H9 (cell line): ENCODE data around the gene HP1BP3. TPM values are rescaled to one million over a fixed set of nuclear protein-coding genes. Genes with fewer than 3 reads are reported as not detected.

Experiments used
- DNase-seq: peaks from one replicate; pipeline ENCODE4 v3.0.0-alpha.2; 2017
- H2AFZ ChIP-seq: one replicate; pipeline ENCODE4 v1.6.1; 2013; ENCODE audit warnings: mild to moderate bottlenecking, low read length, control low read depth, moderate library complexity
- H2AK5ac ChIP-seq: 2 replicates; pipeline ENCODE4 v1.6.1; 2013; ENCODE audit warnings: low read length, control low read depth, mixed read lengths; ENCODE audit not compliant: insufficient read length
- H2BK120ac ChIP-seq: one replicate; pipeline ENCODE4 v1.6.1; 2013; ENCODE audit warnings: low read depth, mild to moderate bottlenecking, low read length, control low read depth, inconsistent platforms; ENCODE audit not compliant: poor library complexity, severe bottlenecking
- H2BK12ac ChIP-seq: 2 replicates; pipeline ENCODE4 v1.6.1; 2013; ENCODE audit warnings: low read length, control low read depth, mixed read lengths, low read depth; ENCODE audit not compliant: insufficient read length
- H2BK15ac ChIP-seq: 2 replicates; pipeline ENCODE4 v1.6.1; 2013; ENCODE audit warnings: low read depth, low read length, control low read depth
- H2BK20ac ChIP-seq: one replicate; pipeline ENCODE4 v1.6.1; 2013; ENCODE audit warnings: low read depth, mild to moderate bottlenecking, low read length, control low read depth, inconsistent platforms; ENCODE audit not compliant: poor library complexity, severe bottlenecking
- H2BK5ac ChIP-seq: 2 replicates; pipeline ENCODE4 v1.6.1; 2013; ENCODE audit warnings: low read length, control low read depth, mixed read lengths; ENCODE audit not compliant: insufficient read length
- H3K14ac ChIP-seq: 2 replicates; pipeline ENCODE4 v1.6.1; 2013; ENCODE audit warnings: low read length, control low read depth; ENCODE audit not compliant: insufficient read depth
- H3K18ac ChIP-seq: 2 replicates; pipeline ENCODE4 v1.6.1; 2013; ENCODE audit warnings: low read depth, mild to moderate bottlenecking, mixed read lengths, low read length, control low read depth; ENCODE audit not compliant: insufficient read length
- H3K23ac ChIP-seq: 2 replicates; pipeline ENCODE4 v1.6.1; 2013; ENCODE audit warnings: low read length, control low read depth, mixed read lengths, low read depth; ENCODE audit not compliant: insufficient read length
- H3K23me2 ChIP-seq: 2 replicates; pipeline ENCODE4 v1.6.1; 2013; ENCODE audit warnings: low read depth, mild to moderate bottlenecking, mixed read lengths, low read length, control low read depth; ENCODE audit not compliant: insufficient read length, poor library complexity, severe bottlenecking
- H3K27ac ChIP-seq: 2 replicates; pipeline ENCODE4 v1.5.1; 2013; ENCODE audit warnings: low read length, control low read depth, mixed read lengths, low read depth; ENCODE audit not compliant: insufficient read length
- H3K27me3 ChIP-seq: 2 replicates; pipeline ENCODE4 v1.6.1; 2013; ENCODE audit warnings: low read length, control low read depth, inconsistent platforms; ENCODE audit not compliant: insufficient read depth
- H3K4ac ChIP-seq: 2 replicates; pipeline ENCODE4 v1.6.1; 2013; ENCODE audit warnings: low read depth, mild to moderate bottlenecking, control low read depth, inconsistent platforms, low read length, moderate library complexity
- H3K4me1 ChIP-seq: 2 replicates; pipeline ENCODE4 v1.6.1; 2013; ENCODE audit warnings: low read length, control low read depth, inconsistent platforms; ENCODE audit not compliant: insufficient read depth
- H3K4me2 ChIP-seq: 2 replicates; pipeline ENCODE4 v1.6.1; 2013; ENCODE audit warnings: low read length, control low read depth, mixed read lengths; ENCODE audit not compliant: insufficient read length, insufficient read depth
- H3K56ac ChIP-seq: 2 replicates; pipeline ENCODE4 v1.6.1; 2013; ENCODE audit warnings: low read depth, mild to moderate bottlenecking, mixed read lengths, low read length, control low read depth; ENCODE audit not compliant: insufficient read length
- H3K79me1 ChIP-seq: 2 replicates; pipeline ENCODE4 v1.6.1; 2013; ENCODE audit warnings: low read depth, mild to moderate bottlenecking, moderate library complexity, low read length, control low read depth, inconsistent platforms; ENCODE audit not compliant: insufficient read depth, poor library complexity, severe bottlenecking
- H3K79me2 ChIP-seq: 2 replicates; pipeline ENCODE4 v1.6.1; 2013; ENCODE audit warnings: low read length, control low read depth, inconsistent platforms; ENCODE audit not compliant: insufficient read depth
- H3K9ac ChIP-seq: 2 replicates; pipeline ENCODE4 v1.6.1; 2013; ENCODE audit warnings: low read length, control low read depth, mixed read lengths; ENCODE audit not compliant: insufficient read length; ENCODE audit errors: extremely low read depth
- H3K9me3 ChIP-seq: one replicate; pipeline ENCODE4 v1.6.1; 2013; ENCODE audit warnings: low read depth, low read length, inconsistent platforms; ENCODE audit not compliant: control insufficient read depth
- H3T11ph ChIP-seq: one replicate; pipeline ENCODE4 v1.6.1; 2013; ENCODE audit warnings: mild to moderate bottlenecking, low read length, control low read depth, inconsistent platforms
- H4K20me1 ChIP-seq: one replicate; pipeline ENCODE4 v1.6.1; 2013; ENCODE audit not compliant: control insufficient read depth, insufficient read length, insufficient read depth
- H4K5ac ChIP-seq: 2 replicates; pipeline ENCODE4 v1.6.1; 2013; ENCODE audit warnings: low read depth, mild to moderate bottlenecking, mixed read lengths, low read length, control low read depth; ENCODE audit not compliant: insufficient read length
- H4K8ac ChIP-seq: replicated peaks from 2 replicates; pipeline ENCODE4 v1.6.1; 2013; ENCODE audit warnings: low read length, control low read depth, mixed read lengths, low read depth; ENCODE audit not compliant: insufficient read length
- H4K91ac ChIP-seq: 2 replicates; pipeline ENCODE4 v1.6.1; 2013; ENCODE audit warnings: low read depth, mild to moderate bottlenecking, moderate library complexity, mixed read lengths, low read length, control low read depth; ENCODE audit not compliant: insufficient read length
- H3K27ac Mint-ChIP-seq, 3 experiments: 2 replicates in 2 of 3; 3 replicates in 1 of 3; pipeline ENCODE4 v1.8.0; 2020 to 2021; ENCODE audit warnings: mixed read lengths in 3 of 3, mild to moderate bottlenecking in 1 of 3, moderate library complexity in 1 of 3
- H3K27me3 Mint-ChIP-seq: 2 replicates; pipeline ENCODE4 v1.8.0; 2021; ENCODE audit warnings: low read depth, mild to moderate bottlenecking, moderate library complexity, mixed read lengths
- H3K36me3 Mint-ChIP-seq, 3 experiments: 2 replicates in 2 of 3; 3 replicates in 1 of 3; pipeline ENCODE4 v1.8.0; 2020 to 2021; ENCODE audit warnings: low read depth in 3 of 3, mixed read lengths in 3 of 3; ENCODE audit not compliant: insufficient read depth in 1 of 3
- H3K4me1 Mint-ChIP-seq, 2 experiments: 2 replicates each; pipeline ENCODE4 v1.8.0; 2020; ENCODE audit warnings: mixed read lengths in 2 of 2
- H3K4me3 Mint-ChIP-seq, 2 experiments: 2 replicates in 1 of 2; 3 replicates in 1 of 2; pipeline ENCODE4 v1.8.0; 2020 to 2021; ENCODE audit warnings: mild to moderate bottlenecking in 2 of 2, mixed read lengths in 2 of 2, moderate library complexity in 1 of 2
- H3K9me3 Mint-ChIP-seq, 2 experiments: 2 replicates in 1 of 2; 3 replicates in 1 of 2; pipeline ENCODE4 v1.8.0; 2020; ENCODE audit warnings: mild to moderate bottlenecking in 2 of 2, mixed read lengths in 2 of 2, moderate library complexity in 1 of 2
- WGBS: extraction: QIAGEN DNeasy Blood & Tissue Kit; methylation state at CpG from one replicate; pipeline ENCODE4 v1.1.7; 2013; ENCODE audit warnings: missing lambda C conversion rate, low lambda C conversion rate, mixed read lengths; ENCODE audit not compliant: insufficient read length; ENCODE audit errors: extremely low coverage; 5-methylcytosine and 5-hydroxymethylcytosine counted together
- total RNA-seq: library from RNA; stranded (reverse); gene quantifications from 2 replicates; pipeline ENCODE4 v1.2.1, GENCODE V29; 2021
- TF ChIP-seq, protein P1 (sequence below): fragments of 200-600 bp; sonication (generic); conservative IDR thresholded peaks from 3 replicates; pipeline ENCODE4 v1.8.0; 2021; ENCODE audit warnings: antibody characterized with exemption, mild to moderate bottlenecking

Gene HP1BP3
- total RNA-seq, 1 experiment from 2014 or later = 127 TPM

GRCh38 chr1:20703124-20703756 lies 83.9 kb downstream of the HP1BP3 start:
- H2BK120ac ChIP-seq = no peak overlapping the region
- H3K27ac ChIP-seq = no peak overlapping the region
- peaks cover 3 to 24% (median 8%) of the 10 kb centered on the region in 3 experiments; a peak in 5 of 7 replicates for H3K36me3 Mint-ChIP-seq
- no peak overlapping the region for H3K56ac ChIP-seq
- no peak overlapping the region for H4K8ac ChIP-seq
- no peak overlapping the region for H3K18ac ChIP-seq
- no peak overlapping the region for H2AFZ ChIP-seq
- H3K79me1 ChIP-seq = no peaks in the 10 kb centered on the region
- H3K9ac ChIP-seq = no peak overlapping the region
- 100% methylated on average over 4 of the region's 4 CpGs for WGBS
- no peak overlapping the region for H2BK20ac ChIP-seq
- H3K4me1 ChIP-seq = no peaks in the 10 kb centered on the region
- no peak overlapping the region for H3K4me3 Mint-ChIP-seq
- no peak overlapping the region for H2AK5ac ChIP-seq
- H4K91ac ChIP-seq = no peak overlapping the region
- no peak overlapping the region for H2BK12ac ChIP-seq
- no peaks in the 10 kb centered on the region for H3K79me2 ChIP-seq
- H3K23ac ChIP-seq = no peak overlapping the region
- no peaks in the 10 kb centered on the region; a peak in 1 of 4 replicates for H3K4me1 Mint-ChIP-seq
- H3T11ph ChIP-seq = no peak overlapping the region
- no peak for DNase-seq
- no peaks in the 10 kb centered on the region for H4K20me1 ChIP-seq
- H3K23me2 ChIP-seq = peaks cover 2% of the 10 kb centered on the region
- H3K9me3 ChIP-seq = no peaks in the 10 kb centered on the region
- H3K4ac ChIP-seq = no peak overlapping the region
- no peak overlapping the region for H3K4me2 ChIP-seq
- H3K9me3 Mint-ChIP-seq = no peaks in the 10 kb centered on the region
- no peak overlapping the region for H2BK15ac ChIP-seq
- no peaks in the 10 kb centered on the region for H3K27me3 ChIP-seq
- H4K5ac ChIP-seq = no peak overlapping the region
- no peak overlapping the region for H3K27ac Mint-ChIP-seq
- TF ChIP-seq, protein P1, sequence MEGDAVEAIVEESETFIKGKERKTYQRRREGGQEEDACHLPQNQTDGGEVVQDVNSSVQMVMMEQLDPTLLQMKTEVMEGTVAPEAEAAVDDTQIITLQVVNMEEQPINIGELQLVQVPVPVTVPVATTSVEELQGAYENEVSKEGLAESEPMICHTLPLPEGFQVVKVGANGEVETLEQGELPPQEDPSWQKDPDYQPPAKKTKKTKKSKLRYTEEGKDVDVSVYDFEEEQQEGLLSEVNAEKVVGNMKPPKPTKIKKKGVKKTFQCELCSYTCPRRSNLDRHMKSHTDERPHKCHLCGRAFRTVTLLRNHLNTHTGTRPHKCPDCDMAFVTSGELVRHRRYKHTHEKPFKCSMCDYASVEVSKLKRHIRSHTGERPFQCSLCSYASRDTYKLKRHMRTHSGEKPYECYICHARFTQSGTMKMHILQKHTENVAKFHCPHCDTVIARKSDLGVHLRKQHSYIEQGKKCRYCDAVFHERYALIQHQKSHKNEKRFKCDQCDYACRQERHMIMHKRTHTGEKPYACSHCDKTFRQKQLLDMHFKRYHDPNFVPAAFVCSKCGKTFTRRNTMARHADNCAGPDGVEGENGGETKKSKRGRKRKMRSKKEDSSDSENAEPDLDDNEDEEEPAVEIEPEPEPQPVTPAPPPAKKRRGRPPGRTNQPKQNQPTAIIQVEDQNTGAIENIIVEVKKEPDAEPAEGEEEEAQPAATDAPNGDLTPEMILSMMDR = no peak
- no peak overlapping the region for H3K14ac ChIP-seq
- H2BK5ac ChIP-seq = no peak overlapping the region
- H3K27me3 Mint-ChIP-seq = peaks cover 5% of the 10 kb centered on the region
